ENCODE results near the gene CDC42EP1. TPM values are rescaled to one million over a fixed set of nuclear protein-coding genes. Genes with fewer than 3 reads are reported as not detected.

The CDC42EP1 gene, protein sequence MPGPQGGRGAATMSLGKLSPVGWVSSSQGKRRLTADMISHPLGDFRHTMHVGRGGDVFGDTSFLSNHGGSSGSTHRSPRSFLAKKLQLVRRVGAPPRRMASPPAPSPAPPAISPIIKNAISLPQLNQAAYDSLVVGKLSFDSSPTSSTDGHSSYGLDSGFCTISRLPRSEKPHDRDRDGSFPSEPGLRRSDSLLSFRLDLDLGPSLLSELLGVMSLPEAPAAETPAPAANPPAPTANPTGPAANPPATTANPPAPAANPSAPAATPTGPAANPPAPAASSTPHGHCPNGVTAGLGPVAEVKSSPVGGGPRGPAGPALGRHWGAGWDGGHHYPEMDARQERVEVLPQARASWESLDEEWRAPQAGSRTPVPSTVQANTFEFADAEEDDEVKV
- polyA plus RNA-seq: 10 to 100 TPM; 19.7 to 81.5 (median 35.3) TPM
- long read RNA-seq, donor 1, transcript CDC42EP1-201 (3 exons, 2,181 nt): major isoform, 21 of 73 reads
- long read RNA-seq, donor 1, partial matches to known transcripts: 52 of 73 reads
- long read RNA-seq, donor 1, other reads (novel, unspliced or antisense): 0 of 73 reads
- long read RNA-seq, donor 2, transcript CDC42EP1-201 (3 exons, 2,181 nt): major isoform, 15 of 34 reads
- long read RNA-seq, donor 2, partial matches to known transcripts: 19 of 34 reads
- long read RNA-seq, donor 2, other reads (novel, unspliced or antisense): 0 of 34 reads
- long read RNA-seq, donor 3, transcript CDC42EP1-201 (3 exons, 2,181 nt): major isoform, 18 of 57 reads
- long read RNA-seq, donor 3, partial matches to known transcripts: 39 of 57 reads
- long read RNA-seq, donor 3, other reads (novel, unspliced or antisense): 0 of 57 reads
- long read RNA-seq, donor 4, partial matches to known transcripts: 0 of 1 reads
- long read RNA-seq, donor 4, other reads (novel, unspliced or antisense): 0 of 1 reads
- long read RNA-seq, donor 5, partial matches to known transcripts: 9 of 11 reads
- long read RNA-seq, donor 5, other reads (novel, unspliced or antisense): 0 of 11 reads
- long read RNA-seq, donor 6, transcript CDC42EP1-201 (3 exons, 2,181 nt): major isoform, 17 of 49 reads
- long read RNA-seq, donor 6, partial matches to known transcripts: 31 of 49 reads
- long read RNA-seq, donor 6, other reads (novel, unspliced or antisense): 0 of 49 reads
- long read RNA-seq, donor 7, transcript CDC42EP1-201 (3 exons, 2,181 nt): major isoform, 34 of 90 reads
- long read RNA-seq, donor 7, partial matches to known transcripts: 55 of 90 reads
- long read RNA-seq, donor 7, other reads (novel, unspliced or antisense): 0 of 90 reads
- long read RNA-seq, donor 8, partial matches to known transcripts: 0 of 4 reads
- long read RNA-seq, donor 8, other reads (novel, unspliced or antisense): 0 of 4 reads
- long read RNA-seq, donor 9, partial matches to known transcripts: 0 of 4 reads
- long read RNA-seq, donor 9, other reads (novel, unspliced or antisense): 0 of 4 reads
- long read RNA-seq, donor 10, transcript CDC42EP1-201 (3 exons, 2,181 nt): major isoform, 21 of 119 reads
- long read RNA-seq, donor 10, partial matches to known transcripts: 98 of 119 reads
- long read RNA-seq, donor 10, other reads (novel, unspliced or antisense): 0 of 119 reads

DNA sequence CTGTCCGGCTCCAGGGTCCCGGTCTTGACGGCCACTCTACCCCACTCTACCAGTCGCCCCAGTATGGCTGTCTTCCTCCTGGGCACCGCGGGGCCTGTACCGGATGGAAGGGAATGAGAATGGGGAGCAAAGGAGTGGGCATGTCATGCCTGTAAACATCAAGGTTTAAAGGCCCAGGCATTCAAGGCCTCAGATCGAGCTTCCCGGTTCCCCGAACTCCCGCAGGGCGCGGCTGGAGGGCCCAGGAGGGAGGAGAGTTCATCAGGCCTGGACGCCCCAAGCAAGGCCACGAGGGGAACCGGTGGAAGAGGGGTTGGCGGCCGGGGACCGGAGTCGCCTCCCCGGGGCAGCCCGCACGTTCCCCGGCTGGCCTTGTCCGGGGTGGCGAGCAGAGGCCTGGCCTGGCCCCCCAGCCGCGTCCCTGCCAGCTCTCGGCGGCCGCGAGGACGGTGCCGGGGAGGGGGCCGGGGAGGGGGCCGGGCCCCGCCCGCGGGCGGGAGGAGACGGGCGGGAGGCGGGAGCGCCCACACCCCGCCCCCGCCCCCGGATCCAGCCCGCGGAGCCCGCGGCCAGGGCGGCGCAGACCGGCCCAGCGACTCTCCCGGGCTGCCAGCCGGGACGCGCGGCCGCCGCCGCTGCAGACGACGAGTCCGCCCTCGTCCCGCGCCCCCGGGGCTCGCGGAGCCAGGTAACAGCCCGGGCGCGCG, at the start of gene CDC42EP1:
Gene CDC42EP1, plus strand, starts transcription at position 580 of the 707 bp plus-strand sequence. CDS start 5,870 bp downstream, outside the sequence.
- no peak for FAIRE-seq
- H3K9me3 ChIP-seq (ENCODE audit: control insufficient read depth in 2 of 2, insufficient read depth in 1 of 2, low read depth in 1 of 2, low read length in 1 of 2): no peaks in the 10 kb centered on the region
- peak within 1 kb of the TSS; percentile 90 to 96 (median 93) for H3K27ac ChIP-seq (ENCODE audit: low read depth in 1 of 3, low read length in 2 of 3)
- DNase-seq: peak; percentile 79 to 92
- WGBS, 3 donors: 5 to 14% (median 7%) methylated on average over 16 to 76 of the region's 76 CpGs
- H3K4me1 ChIP-seq (ENCODE audit: control insufficient read depth in 3 of 3, insufficient read depth in 2 of 3, low read depth in 1 of 3, low read length in 2 of 3): peaks cover 10 to 57% (median 15%) of the 10 kb centered on the region in 3 donors
- peaks cover 0 to 30% (median 0%) of the 10 kb centered on the region in 3 donors for H3K36me3 ChIP-seq (ENCODE audit: control insufficient read depth in 3 of 3, insufficient read depth in 2 of 3, low read depth in 1 of 3, low read length in 3 of 3)
- H3K27me3 ChIP-seq (ENCODE audit: control insufficient read depth in 3 of 3, insufficient read depth in 3 of 3, low read length in 3 of 3): no peaks in the 10 kb centered on the region
- peak within 1 kb of the TSS; percentile 55 to 90 (median 72) for H3K4me3 ChIP-seq (ENCODE audit: low read depth in 1 of 3, low read length in 3 of 3)

DNA sequence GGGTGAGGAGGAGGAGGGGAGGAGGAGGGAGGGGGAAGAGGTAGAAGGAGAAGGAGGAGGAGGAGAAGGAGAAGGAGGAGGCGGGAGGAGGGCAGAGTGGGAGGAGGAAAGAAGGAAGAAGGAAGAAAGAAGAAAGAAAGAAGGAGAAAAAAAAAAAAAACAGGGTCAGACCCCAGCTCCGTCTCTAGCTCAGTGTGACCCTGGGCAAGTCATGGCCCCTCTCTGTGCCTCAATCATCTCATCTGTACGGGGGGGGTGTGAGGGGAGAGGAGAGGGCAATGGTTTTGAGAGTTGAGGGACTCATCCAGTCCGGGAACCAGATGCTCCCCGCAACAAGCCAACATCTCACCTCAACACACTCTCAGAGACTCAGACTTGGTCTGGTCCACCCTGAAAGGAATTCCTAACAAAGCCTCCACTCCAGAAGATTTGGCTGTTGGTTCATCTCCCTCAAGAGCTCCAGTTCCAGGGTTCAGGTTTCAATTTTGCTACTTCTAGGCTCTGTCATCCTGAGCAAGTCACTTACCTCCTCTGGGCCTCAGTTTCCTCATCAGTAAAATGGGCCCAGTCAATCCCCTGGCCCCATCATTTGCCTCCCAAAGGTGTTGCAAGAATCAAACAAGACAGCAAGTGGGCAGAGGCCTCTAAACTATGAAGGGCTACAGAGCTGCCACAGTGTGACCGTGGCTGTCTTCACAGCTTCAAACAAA, 48.7 kb upstream of the CDC42EP1 start:
- DNase-seq (no peak), FAIRE-seq (no peak)
- 70 to 86% (median 78%) methylated on average over 5 to 6 of the region's 6 CpGs for WGBS, 3 donors
- Histone ChIP-seq H3K27me3 (ENCODE audit: control insufficient read depth in 3 of 3, insufficient read depth in 3 of 3, low read length in 3 of 3) (no peaks in the 10 kb centered on the region), H3K4me3 (ENCODE audit: low read depth in 1 of 3, low read length in 3 of 3) (no peak overlapping the region), H3K4me1 (ENCODE audit: control insufficient read depth in 3 of 3, insufficient read depth in 2 of 3, low read depth in 1 of 3, low read length in 2 of 3) (peaks cover 2 to 55% (median 8%) of the 10 kb centered on the region in 3 donors), H3K36me3 (ENCODE audit: control insufficient read depth in 3 of 3, insufficient read depth in 2 of 3, low read depth in 1 of 3, low read length in 3 of 3) (peaks cover 2 to 84% (median 7%) of the 10 kb centered on the region in 3 donors), H3K9me3 (ENCODE audit: control insufficient read depth in 2 of 2, insufficient read depth in 1 of 2, low read depth in 1 of 2, low read length in 1 of 2) (no peaks in the 10 kb centered on the region), H3K27ac (ENCODE audit: low read depth in 1 of 3, low read length in 2 of 3) (peak overlapping the region; percentile 89 to 96 (median 92))

DNA sequence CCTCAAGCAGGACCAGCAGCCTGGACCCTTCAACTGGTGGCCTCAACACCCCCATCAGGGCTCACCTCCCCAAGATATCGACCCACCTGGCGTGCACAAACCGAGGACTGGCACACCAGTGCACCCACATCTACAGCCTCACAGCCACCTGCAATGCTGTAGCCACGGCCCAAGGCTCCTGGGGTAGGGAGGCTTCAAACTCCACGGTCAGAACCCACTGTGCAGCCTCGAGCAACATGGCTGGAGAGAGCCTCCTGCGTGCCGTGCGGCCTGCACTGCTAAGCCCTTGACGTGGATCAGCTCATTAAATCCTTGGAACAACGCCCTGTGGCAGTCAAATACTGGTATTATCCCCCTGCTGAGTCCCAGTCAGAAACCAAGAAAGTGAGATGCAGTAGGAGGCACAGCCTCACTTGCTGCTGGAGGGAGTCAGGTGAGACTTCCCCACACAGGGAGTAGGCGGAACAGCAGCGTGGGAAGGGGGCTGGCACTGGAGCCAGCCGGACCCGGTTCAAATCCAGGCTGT, 45.7 kb upstream of the CDC42EP1 start:
- 70 to 81% (median 75%) methylated on average over 15 of the region's 15 CpGs for WGBS, 3 donors
- Histone ChIP-seq H3K36me3 (ENCODE audit: control insufficient read depth in 3 of 3, insufficient read depth in 2 of 3, low read depth in 1 of 3, low read length in 3 of 3) (peaks cover 2 to 62% (median 5%) of the 10 kb centered on the region in 3 donors), H3K9me3 (ENCODE audit: control insufficient read depth in 2 of 2, insufficient read depth in 1 of 2, low read depth in 1 of 2, low read length in 1 of 2) (no peaks in the 10 kb centered on the region), H3K4me3 (ENCODE audit: low read depth in 1 of 3, low read length in 3 of 3) (no peak overlapping the region), H3K27me3 (ENCODE audit: control insufficient read depth in 3 of 3, insufficient read depth in 3 of 3, low read length in 3 of 3) (no peaks in the 10 kb centered on the region), H3K27ac (ENCODE audit: low read depth in 1 of 3, low read length in 2 of 3) (peak overlapping the region in 1 of 3 donors; percentile 42), H3K4me1 (ENCODE audit: control insufficient read depth in 3 of 3, insufficient read depth in 2 of 3, low read depth in 1 of 3, low read length in 2 of 3) (peaks cover 0 to 46% (median 8%) of the 10 kb centered on the region in 3 donors)
- FAIRE-seq (no peak), DNase-seq (no peak)

DNA sequence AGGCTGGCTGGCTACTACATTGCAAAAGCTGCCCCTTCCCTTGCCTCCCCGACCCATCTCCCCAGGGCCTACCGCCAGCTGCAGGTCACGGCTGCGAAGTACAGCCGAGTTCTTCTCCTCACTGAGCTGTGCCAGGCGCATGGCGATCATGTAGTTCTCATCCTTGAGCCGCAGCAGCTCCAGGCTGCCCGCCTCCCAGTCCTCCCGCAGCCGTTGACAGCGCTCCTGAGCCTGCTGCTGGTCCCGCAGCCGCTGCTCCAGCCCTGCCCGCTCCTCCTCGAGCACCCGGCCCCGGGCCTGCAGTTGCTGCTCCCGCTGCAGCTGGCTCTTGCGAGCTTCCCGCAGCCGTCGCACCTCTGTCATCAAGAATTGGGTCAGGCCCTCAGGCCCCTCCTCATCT, 44.4 kb upstream of the CDC42EP1 start:
- H3K36me3 ChIP-seq (ENCODE audit: control insufficient read depth in 3 of 3, insufficient read depth in 2 of 3, low read depth in 1 of 3, low read length in 3 of 3): peaks cover under 1 to 52% (median 5%) of the 10 kb centered on the region in 3 donors
- H3K4me1 ChIP-seq (ENCODE audit: control insufficient read depth in 3 of 3, insufficient read depth in 2 of 3, low read depth in 1 of 3, low read length in 2 of 3): peaks cover 2 to 45% (median 3%) of the 10 kb centered on the region in 3 donors
- H3K27me3 ChIP-seq (ENCODE audit: control insufficient read depth in 3 of 3, insufficient read depth in 3 of 3, low read length in 3 of 3): no peaks in the 10 kb centered on the region
- no peak for DNase-seq
- H3K27ac ChIP-seq (ENCODE audit: low read depth in 1 of 3, low read length in 2 of 3): no peak overlapping the region
- no peak for FAIRE-seq
- H3K9me3 ChIP-seq (ENCODE audit: control insufficient read depth in 2 of 2, insufficient read depth in 1 of 2, low read depth in 1 of 2, low read length in 1 of 2): no peaks in the 10 kb centered on the region
- H3K4me3 ChIP-seq (ENCODE audit: low read depth in 1 of 3, low read length in 3 of 3): no peak overlapping the region
- 91 to 94% (median 92%) methylated on average over 22 to 23 of the region's 23 CpGs for WGBS, 3 donors

DNA sequence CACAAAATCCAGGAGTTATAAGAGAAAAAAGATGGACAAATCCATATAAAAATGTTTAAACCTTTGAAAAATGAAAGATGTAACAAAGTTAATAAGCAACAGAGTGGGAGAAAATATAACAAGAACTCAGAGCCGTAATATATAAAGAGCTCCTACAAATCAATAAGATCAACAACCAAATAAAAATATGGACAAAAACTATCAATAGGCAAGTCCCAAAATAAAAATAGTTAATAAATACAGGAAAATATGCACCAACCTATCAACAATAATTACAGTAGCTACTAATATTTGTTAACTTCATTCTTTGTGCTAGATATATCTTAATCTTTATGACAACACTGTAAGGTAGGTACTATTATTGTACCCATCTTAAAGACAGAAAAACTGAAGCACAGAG, 43.8 kb upstream of the CDC42EP1 start:
- FAIRE-seq: no peak
- H3K27ac ChIP-seq (ENCODE audit: low read depth in 1 of 3, low read length in 2 of 3): no peak overlapping the region
- no peak for DNase-seq
- H3K27me3 ChIP-seq (ENCODE audit: control insufficient read depth in 3 of 3, insufficient read depth in 3 of 3, low read length in 3 of 3): peaks cover 0 to 2% (median 0%) of the 10 kb centered on the region in 3 donors
- no peaks in the 10 kb centered on the region for H3K9me3 ChIP-seq (ENCODE audit: control insufficient read depth in 2 of 2, insufficient read depth in 1 of 2, low read depth in 1 of 2, low read length in 1 of 2)
- H3K4me1 ChIP-seq (ENCODE audit: control insufficient read depth in 3 of 3, insufficient read depth in 2 of 3, low read depth in 1 of 3, low read length in 2 of 3): peaks cover 4 to 47% (median 5%) of the 10 kb centered on the region in 3 donors
- 35 to 96% (median 89%) methylated on average over 1 of the region's 1 CpG for WGBS, 3 donors
- H3K4me3 ChIP-seq (ENCODE audit: low read depth in 1 of 3, low read length in 3 of 3): no peak overlapping the region
- H3K36me3 ChIP-seq (ENCODE audit: control insufficient read depth in 3 of 3, insufficient read depth in 2 of 3, low read depth in 1 of 3, low read length in 3 of 3): peaks cover 0 to 48% (median 5%) of the 10 kb centered on the region in 3 donors

DNA sequence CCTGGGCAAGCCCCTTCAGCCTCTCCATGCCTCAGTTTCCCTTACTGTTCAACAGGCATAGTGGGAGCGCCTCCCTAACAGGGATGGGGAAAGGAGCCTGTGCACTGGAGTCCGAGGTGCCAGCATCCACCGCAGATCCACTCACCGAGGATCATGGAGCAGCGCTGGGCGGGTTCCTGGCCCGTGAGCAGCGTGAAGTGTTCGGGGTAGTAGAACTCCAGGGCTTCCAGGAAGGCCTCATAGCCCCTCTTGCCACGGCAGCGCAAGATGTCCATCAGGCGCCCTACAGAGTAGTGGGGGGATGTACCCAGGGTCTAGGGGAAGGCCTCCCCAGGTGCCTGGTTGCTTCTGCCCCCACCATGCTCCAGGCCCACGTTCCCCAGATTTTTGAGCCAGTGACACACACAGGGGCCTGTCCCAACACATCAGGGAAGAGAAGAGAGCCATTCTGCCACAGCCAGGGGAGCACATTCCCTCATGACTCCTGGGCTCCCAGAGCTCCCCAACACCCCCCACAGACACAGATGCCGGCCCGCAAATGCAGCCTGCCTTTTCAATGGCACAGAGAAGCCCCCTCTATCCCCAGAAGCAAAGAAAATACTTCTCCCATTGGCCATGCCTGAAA, 42.3 kb upstream of the CDC42EP1 start:
- peak overlapping the region; percentile 68 to 98 (median 85) for H3K27ac ChIP-seq (ENCODE audit: low read depth in 1 of 3, low read length in 2 of 3)
- no peak for DNase-seq
- H3K36me3 ChIP-seq (ENCODE audit: control insufficient read depth in 3 of 3, insufficient read depth in 2 of 3, low read depth in 1 of 3, low read length in 3 of 3): peaks cover 0 to 39% (median 5%) of the 10 kb centered on the region in 3 donors
- no peak for FAIRE-seq
- peaks cover 2 to 47% (median 4%) of the 10 kb centered on the region in 3 donors for H3K4me1 ChIP-seq (ENCODE audit: control insufficient read depth in 3 of 3, insufficient read depth in 2 of 3, low read depth in 1 of 3, low read length in 2 of 3)
- H3K27me3 ChIP-seq (ENCODE audit: control insufficient read depth in 3 of 3, insufficient read depth in 3 of 3, low read length in 3 of 3): peaks cover 0 to 2% (median 0%) of the 10 kb centered on the region in 3 donors
- WGBS, 3 donors: 49 to 76% (median 59%) methylated on average over 14 to 15 of the region's 15 CpGs
- peak overlapping the region in 2 of 3 donors; percentile 69 to 88 for H3K4me3 ChIP-seq (ENCODE audit: low read depth in 1 of 3, low read length in 3 of 3)
- no peaks in the 10 kb centered on the region for H3K9me3 ChIP-seq (ENCODE audit: control insufficient read depth in 2 of 2, insufficient read depth in 1 of 2, low read depth in 1 of 2, low read length in 1 of 2)
